ES-I3 (cell line): ENCODE data around the gene TRIM67.
"Not testable (repeated sequence)": the region's sequence is repeated elsewhere in the genome, so short reads cannot be mapped to it uniquely, and the experiment has no call there.

Experiments used
- H3K36me3 ChIP-seq: 2 replicates; pipeline ENCODE4 v1.6.1; 2013; ENCODE audit warnings: mild to moderate bottlenecking, low read length, control low read depth, moderate library complexity; ENCODE audit not compliant: insufficient read depth
- H3K4me1 ChIP-seq: 2 replicates; pipeline ENCODE4 v1.6.1; 2013; ENCODE audit warnings: mild to moderate bottlenecking, control low read depth, low read length; ENCODE audit not compliant: insufficient read depth
- H3K9ac ChIP-seq: 2 replicates; pipeline ENCODE4 v1.6.1; 2013; ENCODE audit warnings: low read depth, mild to moderate bottlenecking, low read length, moderate library complexity
- H3K9me3 ChIP-seq: 2 replicates; pipeline ENCODE4 v1.6.1; 2013; ENCODE audit warnings: mild to moderate bottlenecking, low read length, moderate library complexity; ENCODE audit not compliant: control insufficient read depth, insufficient read depth

The TRIM67 gene

DNA sequence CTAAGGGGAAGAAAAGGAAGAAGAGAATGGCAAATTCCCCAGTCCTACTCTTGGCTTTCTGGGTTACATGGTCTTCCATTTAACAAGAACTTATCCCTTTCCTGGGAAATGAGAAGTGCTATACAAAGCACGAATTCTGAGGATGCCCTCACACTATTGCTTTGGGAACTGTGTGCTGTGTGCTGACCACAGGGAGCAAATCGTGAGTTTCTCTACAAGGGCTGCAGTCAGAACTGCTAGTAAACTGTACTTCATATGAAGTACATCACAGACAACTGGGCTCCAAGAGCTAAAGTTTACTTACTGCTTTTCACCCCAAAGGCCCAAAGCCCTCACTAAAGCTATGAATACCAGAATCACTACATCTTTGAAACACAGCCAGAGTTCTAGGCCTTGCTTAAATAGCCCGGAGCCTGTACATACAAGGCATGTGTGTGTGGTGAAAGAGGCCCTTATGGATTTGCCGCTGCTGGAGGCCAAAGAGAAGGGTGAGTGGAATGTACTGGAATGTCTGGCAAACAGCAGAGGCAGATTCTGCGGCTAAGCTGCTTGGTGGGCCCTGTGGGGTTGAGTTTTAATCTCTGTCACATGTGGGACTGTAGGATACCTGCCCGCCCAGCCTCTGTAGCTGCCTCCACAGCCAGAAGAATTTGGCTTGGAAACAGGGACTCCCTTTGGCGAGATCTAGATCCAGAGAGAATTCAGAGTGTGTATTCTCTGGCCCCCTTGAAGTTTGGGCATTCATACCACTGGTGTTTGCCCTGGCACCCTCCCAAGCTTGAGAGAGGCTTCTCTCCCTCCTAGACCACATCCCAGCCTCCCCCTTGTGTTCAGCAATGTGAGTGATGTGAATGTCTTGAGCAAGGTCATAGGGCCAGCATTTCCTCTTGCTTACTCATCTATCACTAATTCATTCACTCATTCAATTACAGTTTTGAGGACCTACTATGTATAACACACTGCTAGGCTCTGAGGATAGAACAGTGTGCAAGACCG, 21.9 kb upstream of the TRIM67 start:
- Histone ChIP-seq H3K9me3 (no peaks in the 10 kb centered on the region), H3K36me3 (no peaks in the 10 kb centered on the region), H3K4me1 (no peaks in the 10 kb centered on the region), H3K9ac (no peak overlapping the region)

DNA sequence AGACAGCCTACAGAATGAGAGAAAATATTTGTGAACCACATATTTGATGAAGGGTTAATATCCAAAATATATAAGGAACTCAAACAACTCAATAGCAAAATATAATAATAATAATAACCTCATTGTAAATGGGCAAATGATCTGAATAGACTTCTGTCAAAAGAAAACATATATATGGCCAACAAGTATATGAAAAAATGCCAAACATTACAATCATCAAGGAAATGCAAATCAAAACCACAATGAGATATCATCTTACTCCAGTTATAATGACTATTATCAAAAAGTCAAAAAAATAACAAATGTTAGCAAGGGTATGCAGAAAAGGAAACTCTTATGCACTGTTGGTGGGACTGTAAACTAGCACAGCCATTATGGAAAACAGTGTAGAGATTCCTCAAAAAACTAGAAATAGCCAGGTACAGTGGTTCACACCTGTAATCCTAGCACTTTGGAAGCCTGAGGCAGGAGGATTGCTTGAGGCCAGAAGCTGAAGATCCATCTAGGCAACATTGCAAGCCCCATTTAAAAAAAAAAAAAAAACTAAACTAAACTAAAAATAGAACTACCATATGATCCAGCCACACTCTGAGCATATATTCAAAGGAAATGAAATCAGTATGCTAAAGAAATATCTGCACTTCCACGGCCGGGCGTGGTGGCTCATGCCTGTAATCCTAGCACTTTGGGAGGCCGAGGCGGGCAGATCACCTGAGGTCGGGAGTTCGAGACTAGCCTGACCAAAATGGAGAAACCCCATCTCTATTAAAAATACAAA, 17.3 kb upstream of the TRIM67 start:
- Histone ChIP-seq H3K4me1 (no peaks in the 10 kb centered on the region), H3K9me3 (no peaks in the 10 kb centered on the region), H3K36me3 (no peaks in the 10 kb centered on the region), H3K9ac (no peak overlapping the region)

DNA sequence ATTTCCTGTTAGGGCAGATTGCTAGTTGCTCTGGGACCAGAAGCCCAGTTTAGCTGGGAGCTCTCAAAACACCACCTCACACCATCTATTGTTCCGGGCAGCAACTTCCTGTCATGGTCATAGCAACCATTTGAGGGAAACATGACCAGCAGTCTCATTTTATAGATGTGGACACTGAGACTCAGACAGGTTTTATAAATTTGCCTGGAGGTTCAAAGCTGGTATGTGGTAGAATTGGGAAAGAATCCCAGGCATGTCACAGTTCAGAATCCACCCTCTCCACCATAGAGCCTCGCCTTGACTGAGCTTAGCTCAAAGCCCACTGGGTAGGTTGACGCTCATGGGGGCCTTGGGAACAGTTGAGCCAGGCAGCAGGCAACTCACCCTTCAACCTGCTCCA, 14.0 kb upstream of the TRIM67 start:
- no peaks in the 10 kb centered on the region for H3K36me3 ChIP-seq
- H3K9ac ChIP-seq: no peak overlapping the region
- no peaks in the 10 kb centered on the region for H3K4me1 ChIP-seq
- H3K9me3 ChIP-seq: peaks cover 14% of the 10 kb centered on the region

DNA sequence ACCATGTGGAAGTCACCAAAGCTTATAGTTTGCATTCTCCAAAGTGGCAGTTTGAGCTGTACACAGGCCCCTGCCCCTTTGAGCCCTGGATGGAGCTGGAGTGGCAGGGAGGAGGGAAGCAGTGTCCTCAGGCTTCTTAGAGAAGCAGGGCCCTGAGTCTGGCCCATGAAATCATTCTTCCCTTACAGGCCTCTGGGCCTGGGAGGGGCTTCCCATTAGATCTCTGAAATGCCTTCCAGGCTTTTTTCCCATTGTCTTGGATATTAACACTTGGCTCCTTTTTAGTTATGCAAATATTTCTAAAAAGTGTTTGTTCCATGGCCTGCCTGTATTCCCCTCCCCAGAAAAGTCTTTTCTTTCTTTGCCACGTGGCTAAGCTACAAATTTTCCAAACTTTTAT, 10.0 kb upstream of the TRIM67 start:
- Histone ChIP-seq H3K9ac (no peak overlapping the region), H3K36me3 (no peaks in the 10 kb centered on the region), H3K4me1 (no peaks in the 10 kb centered on the region), H3K9me3 (peaks cover 14% of the 10 kb centered on the region)

DNA sequence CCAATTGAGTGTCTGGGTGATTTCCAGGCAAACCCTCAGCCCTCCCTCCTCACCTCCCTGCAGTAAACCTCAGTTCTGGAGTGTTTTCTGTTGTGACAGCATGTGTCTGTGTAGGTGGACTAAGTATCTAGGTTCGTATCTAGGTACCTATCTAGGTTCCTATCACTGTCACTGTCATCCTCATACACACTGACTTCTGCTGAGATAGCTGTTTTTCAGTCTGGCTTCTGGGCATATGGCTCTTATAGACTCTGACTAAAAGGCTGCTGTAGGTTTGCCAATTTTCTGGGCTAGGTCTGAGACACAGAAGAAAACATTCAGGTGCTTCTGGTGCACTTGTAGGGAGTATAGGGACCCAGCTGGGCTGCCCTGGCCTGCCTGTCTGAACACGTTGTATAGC, 8.1 kb upstream of the TRIM67 start:
- Histone ChIP-seq H3K9ac (no peak overlapping the region), H3K9me3 (peaks cover 14% of the 10 kb centered on the region), H3K4me1 (no peaks in the 10 kb centered on the region), H3K36me3 (no peaks in the 10 kb centered on the region)

DNA sequence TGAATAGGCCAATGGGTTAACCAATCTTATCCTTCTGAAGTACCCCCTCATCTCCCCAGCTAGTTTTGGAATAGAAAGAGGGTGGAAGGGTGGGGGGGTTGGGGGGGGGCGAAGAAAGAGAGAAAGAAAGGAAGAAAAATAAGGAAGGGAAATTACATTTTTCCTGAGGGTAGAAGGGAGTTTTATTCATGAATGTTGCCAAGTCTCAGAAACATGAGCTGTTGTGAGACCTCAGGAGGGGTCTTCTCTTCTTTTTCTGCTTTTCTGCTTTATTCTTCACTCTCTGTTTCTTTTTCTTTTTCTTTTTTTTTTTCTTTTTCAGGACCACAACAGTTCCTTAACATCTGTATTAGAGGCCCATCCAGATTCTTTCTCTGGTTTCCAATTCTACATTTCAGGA, 6.0 kb upstream of the TRIM67 start:
- Histone ChIP-seq H3K4me1 (no peaks in the 10 kb centered on the region), H3K9ac (no peak overlapping the region), H3K9me3 (peaks cover 14% of the 10 kb centered on the region), H3K36me3 (no peaks in the 10 kb centered on the region)

DNA sequence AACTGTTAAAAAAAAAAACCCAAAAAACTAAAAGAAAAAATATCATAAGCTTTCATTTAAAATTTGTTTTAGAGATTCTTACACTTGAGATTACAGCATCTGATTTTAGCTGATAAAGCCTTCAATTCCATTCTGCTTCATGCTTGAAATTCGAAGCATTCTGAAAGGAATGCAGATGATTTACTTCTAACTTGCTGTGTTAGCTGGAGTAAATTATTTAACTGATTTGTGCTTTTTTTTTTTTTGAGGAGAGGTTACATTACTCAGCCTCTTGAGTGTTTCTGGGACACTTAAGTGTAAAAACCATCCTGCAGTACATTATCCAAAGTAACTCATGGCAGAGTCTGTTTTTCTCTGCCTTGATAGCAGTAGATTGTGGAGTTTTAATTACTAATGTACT, 4.5 kb upstream of the TRIM67 start:
- no peak overlapping the region for H3K9ac ChIP-seq
- no peaks in the 10 kb centered on the region for H3K36me3 ChIP-seq
- no peaks in the 10 kb centered on the region for H3K4me1 ChIP-seq
- peaks cover 3% of the 10 kb centered on the region; the same call in 1 of the 2 replicates for H3K9me3 ChIP-seq

DNA sequence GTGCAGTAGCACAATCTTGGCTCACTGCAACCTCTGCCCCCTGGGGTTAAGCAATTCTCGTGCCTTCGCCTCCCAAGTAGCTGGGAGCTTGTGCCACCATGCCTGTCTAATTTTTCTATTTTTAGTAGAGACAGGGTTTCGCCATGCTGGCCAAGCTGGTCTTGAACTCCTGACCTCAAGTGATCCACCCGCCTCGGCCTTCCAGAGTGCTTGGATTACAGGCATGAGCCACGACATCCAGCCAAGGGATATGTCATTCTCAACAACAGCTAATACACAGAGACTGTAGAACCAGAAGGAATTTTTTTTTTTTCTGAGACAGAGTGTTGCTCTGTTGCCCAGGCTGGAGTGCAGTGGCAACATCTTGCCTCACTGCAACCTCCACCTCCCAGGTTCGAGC, 3.7 kb upstream of the TRIM67 start:
- H3K4me1 ChIP-seq, H3K9ac ChIP-seq, H3K36me3 ChIP-seq, H3K9me3 ChIP-seq: not testable (repeated sequence)

DNA sequence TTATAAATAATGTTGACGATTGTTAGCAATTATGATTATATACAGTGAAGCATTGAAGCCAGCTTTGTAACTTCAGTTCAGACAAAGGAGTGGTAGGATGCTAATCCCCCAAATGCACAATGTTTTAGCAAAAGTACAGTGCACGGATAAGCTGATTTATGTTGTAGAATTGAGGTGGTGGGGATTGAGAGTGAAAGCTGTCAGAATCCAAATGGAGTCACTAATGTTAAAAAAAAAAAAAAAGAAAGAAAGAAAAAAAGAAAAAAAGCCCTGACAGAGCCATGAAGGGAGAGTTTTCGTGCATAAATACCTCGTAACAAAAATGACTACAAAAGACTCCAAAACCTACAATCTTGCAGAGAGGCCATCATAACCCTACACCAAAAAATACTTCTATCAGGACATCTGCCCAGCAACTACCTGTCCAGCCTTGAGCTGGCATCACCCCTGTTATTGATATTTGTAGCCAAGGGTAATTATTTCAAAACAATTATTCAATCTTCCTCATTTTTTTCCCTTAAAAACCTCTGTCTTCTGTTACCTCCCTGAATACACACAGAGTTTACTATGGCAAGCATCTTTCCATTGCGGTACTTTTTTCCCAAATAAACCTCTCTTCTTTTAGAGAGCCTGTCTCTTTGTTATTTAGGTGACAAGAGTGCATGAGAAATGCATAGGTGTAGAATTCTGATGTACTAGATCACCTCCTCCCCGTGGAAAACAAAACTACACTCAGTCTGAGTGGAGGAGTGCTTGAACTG, 2.5 kb upstream of the TRIM67 start:
- no peaks in the 10 kb centered on the region; the same call in 1 of the 2 replicates for H3K9me3 ChIP-seq
- H3K9ac ChIP-seq: no peak overlapping the region
- no peaks in the 10 kb centered on the region for H3K4me1 ChIP-seq
- H3K36me3 ChIP-seq: no peaks in the 10 kb centered on the region

DNA sequence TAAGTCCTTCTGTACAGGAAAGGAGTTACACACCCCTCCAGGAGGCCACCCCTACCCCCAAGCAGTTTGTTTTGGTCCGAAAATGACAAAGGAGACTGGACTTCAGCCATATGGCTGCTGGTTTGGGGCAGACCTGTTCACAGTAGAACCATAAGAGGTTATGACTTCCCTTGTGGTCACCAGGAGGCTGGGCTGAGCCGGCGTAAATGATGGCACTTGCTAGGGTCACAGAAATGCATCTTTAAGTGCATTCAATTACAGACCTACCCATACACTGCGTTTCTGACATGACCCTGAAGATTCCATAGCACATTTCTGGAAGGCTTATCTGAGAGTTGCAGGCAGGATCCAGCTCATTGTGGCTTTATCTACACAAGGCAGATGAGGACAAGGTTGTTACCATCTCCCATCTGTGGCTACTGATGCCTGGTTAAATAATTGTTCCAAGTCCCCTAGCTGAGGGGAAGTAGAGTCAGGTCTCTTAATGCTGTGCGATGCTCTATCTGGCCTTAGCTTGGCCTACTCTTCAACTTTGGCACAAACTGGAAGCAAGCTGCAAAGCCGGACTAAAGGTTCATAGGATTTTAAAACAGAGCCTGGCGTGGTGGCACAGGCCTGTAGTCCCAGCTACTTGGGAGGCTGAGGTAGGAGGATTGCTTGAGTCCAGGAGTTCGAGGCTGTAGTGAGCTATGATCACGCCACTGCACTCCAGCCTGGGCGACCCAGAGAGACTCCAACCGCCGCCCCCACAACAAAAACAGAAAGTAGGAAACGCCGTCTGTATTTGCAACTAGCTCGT, 1.7 kb upstream of the TRIM67 start:
- Histone ChIP-seq H3K9me3 (no peaks in the 10 kb centered on the region; the same call in 1 of the 2 replicates), H3K9ac (no peak overlapping the region; the same call in 1 of the 2 replicates), H3K4me1 (no peaks in the 10 kb centered on the region), H3K36me3 (no peaks in the 10 kb centered on the region)

DNA sequence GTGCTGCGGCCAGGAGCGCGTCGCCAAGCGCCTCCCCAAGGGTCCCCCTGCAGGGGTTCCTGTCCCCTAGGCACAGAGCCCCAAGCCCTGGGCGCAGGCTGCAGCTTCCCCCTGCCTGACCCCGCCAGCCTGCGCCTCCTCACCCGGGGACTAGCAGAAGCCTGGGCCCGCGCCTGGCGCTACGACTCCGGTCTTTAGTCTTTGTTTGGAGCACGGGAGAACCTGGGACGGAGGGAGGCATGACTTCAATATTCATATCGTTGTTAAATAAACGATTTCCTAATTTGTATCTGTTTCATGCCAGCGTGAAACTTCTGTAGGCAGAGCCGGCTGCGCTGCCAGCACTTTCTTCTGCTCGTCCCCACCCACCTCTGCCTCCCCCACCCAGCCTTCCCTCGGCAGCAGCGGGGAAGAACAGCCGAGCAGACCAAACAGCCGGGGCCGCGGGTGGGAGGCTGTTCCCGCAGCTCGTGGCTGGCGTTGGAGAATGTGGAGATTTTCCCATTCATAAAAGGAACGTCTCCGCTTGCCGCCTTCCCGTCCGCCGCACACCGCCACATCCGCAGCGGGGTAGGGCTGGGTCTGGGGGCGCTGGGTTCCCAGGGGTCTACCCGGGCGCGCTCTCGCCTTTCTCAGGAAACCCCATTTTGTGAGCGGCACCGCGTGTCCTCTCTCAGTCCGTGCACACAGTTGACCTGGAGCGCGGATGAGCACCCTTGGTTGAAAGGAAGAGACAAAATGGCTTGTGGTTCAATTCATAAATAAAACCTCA, 777 bp upstream of the TRIM67 start:
- Histone ChIP-seq H3K4me1 (no peaks in the 10 kb centered on the region), H3K9ac (peak overlapping the region; percentile 29; the same call in 1 of the 2 replicates), H3K9me3 (no peaks in the 10 kb centered on the region; the same call in 1 of the 2 replicates), H3K36me3 (no peaks in the 10 kb centered on the region)

DNA sequence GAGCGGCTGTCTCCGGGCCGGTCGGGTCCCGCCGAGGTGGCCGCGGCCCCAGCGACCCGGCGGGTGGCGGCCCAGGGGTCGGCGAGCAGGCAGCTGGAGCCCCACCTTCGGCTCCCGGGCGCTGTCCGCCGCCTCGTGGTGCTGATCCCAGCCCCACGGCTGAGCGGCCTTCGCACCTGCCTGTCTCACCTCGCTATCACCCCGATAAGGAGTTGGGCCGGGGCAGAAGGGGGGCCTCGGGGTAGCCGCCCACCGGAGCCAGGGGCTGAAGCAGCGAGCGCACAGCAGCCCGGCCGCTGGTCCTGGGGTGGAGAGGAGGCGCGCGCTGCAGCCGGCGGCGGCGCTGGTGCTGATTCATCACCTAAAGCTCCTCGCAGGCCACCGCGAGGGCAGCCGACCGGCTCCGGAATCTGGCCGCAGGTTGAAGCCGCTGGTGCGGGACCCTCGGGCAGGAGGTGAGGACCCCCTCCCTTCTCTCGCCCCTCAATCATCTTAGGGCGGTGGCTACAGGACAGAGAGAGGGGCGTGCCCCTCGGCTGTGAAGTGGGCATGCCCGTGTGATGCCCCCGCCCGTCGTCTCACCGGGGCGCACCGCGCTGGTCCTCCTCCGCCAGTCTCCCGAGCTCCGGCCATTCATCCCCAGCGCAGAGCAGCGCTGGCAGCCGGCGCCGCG, 575 bp downstream of the TRIM67 start:
- Histone ChIP-seq H3K36me3 (no peaks in the 10 kb centered on the region), H3K9ac (peak overlapping the region; percentile 29; the same call in 1 of the 2 replicates), H3K9me3 (no peaks in the 10 kb centered on the region; the same call in 1 of the 2 replicates), H3K4me1 (no peaks in the 10 kb centered on the region)
